Regular cardiac myocyte (primary cell): ENCODE measurements around the gene SLC29A2. TPM values are rescaled to one million over a fixed set of nuclear protein-coding genes. Genes with fewer than 3 reads are reported as not detected.

Experiments used
- total RNA-seq: library from RNA; depleted of rRNA; stranded (reverse); fragments of >200 nt; gene quantifications from 2 replicates; pipeline ENCODE4 v1.2.3, GENCODE V29; 2014

Gene SLC29A2
- total RNA-seq: 0.58 and 0.85 TPM in 2 replicates

DNA sequence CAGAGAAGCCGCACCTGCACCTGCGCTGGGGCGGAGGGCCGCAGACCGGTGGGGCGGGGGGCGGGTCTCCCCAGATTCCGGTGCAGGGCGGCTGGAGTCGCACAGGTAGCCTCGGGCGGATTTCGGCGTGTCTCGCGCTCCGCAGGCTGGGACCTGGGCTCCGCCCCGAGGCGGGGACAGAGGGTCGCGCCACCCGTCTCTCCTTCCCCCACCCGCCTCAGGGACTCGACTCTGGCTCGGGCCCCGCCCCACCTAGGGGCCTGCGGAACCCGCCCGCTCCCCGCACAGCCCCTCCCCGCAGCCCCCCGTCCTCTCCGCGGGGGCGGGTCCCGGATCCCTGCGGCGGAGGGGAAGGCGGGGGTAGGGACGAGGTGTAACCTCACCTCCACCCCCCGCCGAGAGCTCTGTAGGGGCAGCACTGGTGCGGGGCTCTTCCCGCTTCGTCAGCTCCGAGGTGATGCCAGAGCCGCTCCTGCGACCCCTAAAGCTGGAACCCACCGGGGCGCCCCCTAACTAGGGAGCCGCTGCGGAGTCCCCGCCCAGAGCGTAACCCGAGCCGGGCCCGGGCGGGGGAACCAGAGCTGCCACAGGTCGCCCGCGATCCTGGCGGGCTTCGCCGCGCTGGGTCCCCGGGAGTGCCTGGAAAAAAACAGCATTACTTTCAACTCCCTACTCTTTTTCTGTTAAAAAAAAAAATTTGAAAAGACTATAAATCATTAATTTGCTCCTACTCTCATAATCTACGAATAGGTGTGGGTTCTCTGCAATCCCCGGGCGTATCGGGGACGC, at the start of gene SLC29A2:
Gene SLC29A2 (minus strand): TSS at position 134 of the 789 bp plus-strand sequence. CDS start 169 bp downstream, outside the sequence.

DNA sequence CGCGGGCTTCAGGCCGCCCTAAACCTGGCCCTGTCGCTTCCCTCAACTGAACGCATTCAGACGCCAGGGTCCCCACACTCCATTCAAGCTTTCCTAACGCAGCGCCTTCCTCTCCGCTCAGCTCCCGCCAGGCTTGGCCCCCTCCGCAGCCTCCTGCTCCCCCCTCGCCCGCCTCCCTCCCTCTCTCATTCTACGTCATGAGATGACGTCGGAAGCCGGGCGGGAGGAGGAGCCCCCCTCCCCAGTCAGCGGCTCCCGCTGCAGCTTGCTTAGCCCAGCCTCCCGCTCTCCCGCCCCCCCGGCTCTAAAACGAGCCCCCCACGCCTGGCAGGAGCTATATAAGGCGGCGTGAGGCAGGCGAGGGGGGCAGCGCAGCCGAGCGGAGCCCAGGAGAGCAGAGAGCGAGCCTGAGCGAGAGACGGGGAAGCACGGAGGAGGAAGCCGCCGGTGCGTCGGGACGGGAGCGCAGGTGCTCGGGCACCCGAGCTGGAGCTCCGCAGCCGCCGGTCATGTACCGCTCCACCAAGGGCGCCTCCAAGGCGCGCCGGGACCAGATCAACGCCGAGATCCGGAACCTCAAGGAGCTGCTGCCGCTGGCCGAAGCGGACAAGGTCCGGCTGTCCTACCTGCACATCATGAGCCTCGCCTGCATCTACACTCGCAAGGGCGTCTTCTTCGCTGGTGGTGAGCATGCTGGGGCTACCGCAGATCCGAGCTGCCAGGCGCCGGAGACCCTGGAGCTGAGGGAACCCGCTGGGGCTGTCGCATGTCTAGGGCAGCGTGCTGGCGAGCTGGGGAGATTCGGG, 49.3 kb upstream of the SLC29A2 start, which contains the start of gene NPAS4:
Gene NPAS4 (plus strand): TSS at position 365 of the 806 bp plus-strand sequence. CDS start 145 bp downstream, at position 510.

GRCh38 chr11:66347425-66348276, 23.9 kb downstream of the SLC29A2 start, which contains the start of gene B4GAT1:
Gene B4GAT1 (minus strand): TSS chr11:66347629. CDS start chr11:66347545, 84 bp downstream.

GRCh38 chr11:66344550-66345315, 26.8 kb downstream of the SLC29A2 start, which contains the start of gene BRMS1:
Gene BRMS1 (minus strand): TSS chr11:66345104. CDS start chr11:66342234, 2,870 bp downstream.

DNA sequence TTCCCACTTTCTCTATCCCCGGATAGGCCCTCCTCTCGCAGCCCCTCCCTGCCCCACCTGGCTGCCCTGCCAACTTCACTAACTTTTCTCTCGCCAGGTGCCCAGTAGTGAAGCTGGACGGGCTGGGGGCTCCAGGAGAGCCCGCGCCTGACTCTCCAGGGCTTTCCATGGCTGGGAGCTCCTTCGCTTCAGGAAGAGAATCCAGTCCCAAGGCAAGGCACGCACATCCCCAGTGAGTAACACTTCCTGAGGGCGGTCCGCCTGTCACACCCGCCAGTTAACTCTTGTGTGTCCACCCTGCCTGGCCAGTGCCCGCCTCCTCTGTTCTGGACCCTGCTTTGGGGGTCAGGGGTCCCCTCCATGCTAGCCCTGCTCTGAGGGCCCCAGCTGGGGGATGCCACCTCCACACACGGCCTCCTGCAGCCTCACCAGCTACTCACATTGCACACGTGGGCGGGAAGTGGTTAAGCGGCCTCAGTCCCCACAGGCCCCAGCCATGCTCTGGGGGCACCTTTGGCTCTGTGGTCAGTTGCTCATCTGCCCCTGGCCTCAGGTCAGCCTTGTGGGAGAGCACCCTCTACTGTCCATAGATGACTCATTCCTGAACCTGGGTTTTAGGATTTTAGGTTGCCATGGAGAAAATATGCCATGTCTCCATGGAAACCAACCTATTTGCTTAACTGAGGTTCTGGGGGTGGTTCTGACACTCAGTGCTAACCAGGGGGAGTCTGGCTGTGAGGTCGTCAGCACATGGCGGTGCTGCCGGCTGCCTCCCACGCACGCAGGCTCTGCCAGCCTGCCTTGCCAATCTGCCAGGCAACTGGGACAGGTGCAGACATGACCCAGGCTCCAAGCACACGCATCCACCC, 35.1 kb downstream of the SLC29A2 start, which contains the start of gene RIN1:
Gene RIN1 (minus strand): TSS at position 201 of the 869 bp plus-strand sequence. CDS start 32 bp downstream, at position 169.

GRCh38 chr11:66316849-66317251, 54.7 kb downstream of the SLC29A2 start, which contains the start of gene CD248:
Gene CD248 (minus strand): TSS chr11:66317044. CDS start chr11:66317027, 17 bp downstream.

Other genes starting within 250 kb of the SLC29A2 start
- 16.9 and 24.5 TPM in 2 replicates for gene KLC2, start 114.1 kb downstream of the SLC29A2 start, total RNA-seq
- 49.9 and 102 TPM in 2 replicates for gene RAB1B, start 103.1 kb downstream of the SLC29A2 start, total RNA-seq
- 0.19 and 0.85 TPM in 2 replicates for gene CNIH2, start 93.6 kb downstream of the SLC29A2 start, total RNA-seq
- 180 and 267 TPM in 2 replicates for gene YIF1A, start 82.6 kb downstream of the SLC29A2 start, total RNA-seq
- under 0.01 and 0.28 TPM in 2 replicates for gene TMEM151A, start 79.9 kb downstream of the SLC29A2 start, total RNA-seq
- 28.5 and 40.3 TPM in 2 replicates for gene CD248, start 54.7 kb downstream of the SLC29A2 start, total RNA-seq
- gene RIN1, start 35.3 kb downstream of the SLC29A2 start, total RNA-seq: 12.1 and 33.5 TPM in 2 replicates
- 38.9 and 83.6 TPM in 2 replicates for gene BRMS1, start 26.7 kb downstream of the SLC29A2 start, total RNA-seq
- 19.0 and 60.0 TPM in 2 replicates for gene B4GAT1, start 24.1 kb downstream of the SLC29A2 start, total RNA-seq
- gene NPAS4, start 49.3 kb upstream of the SLC29A2 start, total RNA-seq: not detected in 2 replicates
- 27.9 and 47.7 TPM in 2 replicates for gene MRPL11, start 67.1 kb upstream of the SLC29A2 start, total RNA-seq
- 6.7 and 18.6 TPM in 2 replicates for gene PELI3, start 95.1 kb upstream of the SLC29A2 start, total RNA-seq
- gene DPP3, start 108.7 kb upstream of the SLC29A2 start, total RNA-seq: 24.2 and 52.5 TPM in 2 replicates
- 16.3 and 33.3 TPM in 2 replicates for gene BBS1, start 138.9 kb upstream of the SLC29A2 start, total RNA-seq
- gene ZDHHC24, start 174.3 kb upstream of the SLC29A2 start, total RNA-seq: 9.4 and 12.4 TPM in 2 replicates
- under 0.01 and 0.28 TPM in 2 replicates for gene ACTN3, start 175.1 kb upstream of the SLC29A2 start, total RNA-seq
- gene CTSF, start 196.8 kb upstream of the SLC29A2 start, total RNA-seq: 11.7 and 53.0 TPM in 2 replicates
- gene CCDC87, start 221.3 kb upstream of the SLC29A2 start, total RNA-seq: 0.19 and 0.28 TPM in 2 replicates
- 42.4 and 43.7 TPM in 2 replicates for gene CCS, start 221.4 kb upstream of the SLC29A2 start, total RNA-seq
- 30.5 and 33.3 TPM in 2 replicates for gene RBM14, start 244.9 kb upstream of the SLC29A2 start, total RNA-seq